Colon (tissue), 2 donors: ENCODE data around the gene PNKD.

ENCODE experiments used
- FAIRE-seq: peaks from 2 replicates; lab custom pipeline; 2012; peaks lifted over from hg19 to GRCh38; lab: Jason Lieb, UNC
- donor health status: control.
- donor health status: control.

Gene PNKD

DNA sequence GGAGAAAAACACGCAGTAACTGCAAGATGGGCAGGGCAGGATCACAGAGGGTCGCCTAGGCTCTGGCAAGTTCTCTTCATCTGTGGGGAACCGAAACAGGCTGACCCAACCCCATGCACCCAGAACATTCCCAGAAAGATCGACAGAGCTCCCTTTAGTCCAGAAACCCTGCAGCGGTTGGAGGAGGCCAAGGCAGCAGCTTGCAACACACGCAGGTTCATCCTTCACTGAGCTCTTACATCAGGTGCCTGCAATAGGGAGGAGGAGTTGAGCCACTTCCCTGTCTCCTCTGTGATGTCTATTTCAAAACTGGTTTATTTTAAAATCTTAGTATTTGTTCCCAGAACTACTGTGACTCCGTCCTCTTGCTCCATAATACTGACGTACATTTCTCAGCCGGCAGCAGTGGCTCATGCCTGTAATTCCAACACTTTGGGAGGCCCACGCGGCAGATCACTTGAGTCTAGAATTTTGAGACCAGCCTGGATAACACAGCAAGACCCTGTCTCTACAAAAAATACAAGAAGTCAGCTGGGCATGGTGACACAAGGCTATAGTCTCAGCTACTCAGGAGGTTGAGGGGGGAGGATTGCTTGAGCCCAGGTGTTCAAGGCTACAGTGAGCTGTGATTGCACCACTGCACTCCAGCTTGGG is 100.2 kb downstream of the PNKD start:
- FAIRE-seq, result no peak

DNA sequence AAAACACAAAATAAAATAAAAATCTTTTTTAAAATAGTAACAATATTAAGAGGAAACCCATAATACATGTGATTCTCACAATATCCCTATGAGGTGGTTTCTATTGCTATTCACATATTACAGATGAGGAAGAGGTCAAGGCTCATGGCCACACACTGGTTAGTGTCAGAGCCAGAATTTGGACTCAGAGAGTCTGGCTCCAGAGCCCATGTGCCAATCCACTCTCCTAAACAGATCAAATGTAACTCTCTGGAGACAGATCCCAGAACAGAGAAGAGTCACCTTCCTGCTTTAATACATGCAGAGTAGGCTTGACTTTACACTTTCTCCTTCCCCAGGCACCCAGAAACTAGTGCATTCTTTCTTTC is 101.6 kb downstream of the PNKD start:
- FAIRE-seq, result no peak

DNA sequence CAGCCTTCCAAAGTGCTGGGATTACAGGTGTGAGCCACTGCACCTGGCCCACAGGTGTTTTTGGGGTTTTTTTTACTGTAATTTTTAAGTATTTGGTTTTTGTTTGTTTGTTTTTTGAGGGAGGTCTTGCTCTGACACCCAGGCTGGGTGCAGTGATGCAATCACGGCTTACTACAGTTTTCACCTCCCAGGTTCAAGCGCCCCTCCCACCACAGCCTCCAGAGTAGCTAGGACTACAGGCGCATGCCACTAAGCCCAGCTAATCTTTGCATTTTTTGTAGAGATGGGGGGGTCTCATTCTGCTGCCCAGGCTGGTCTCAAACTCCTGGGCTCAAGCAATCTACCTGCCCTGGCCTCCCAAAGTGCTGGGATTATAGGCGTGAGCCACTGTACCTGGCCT is 104.5 kb downstream of the PNKD start:
- no peak for FAIRE-seq

DNA sequence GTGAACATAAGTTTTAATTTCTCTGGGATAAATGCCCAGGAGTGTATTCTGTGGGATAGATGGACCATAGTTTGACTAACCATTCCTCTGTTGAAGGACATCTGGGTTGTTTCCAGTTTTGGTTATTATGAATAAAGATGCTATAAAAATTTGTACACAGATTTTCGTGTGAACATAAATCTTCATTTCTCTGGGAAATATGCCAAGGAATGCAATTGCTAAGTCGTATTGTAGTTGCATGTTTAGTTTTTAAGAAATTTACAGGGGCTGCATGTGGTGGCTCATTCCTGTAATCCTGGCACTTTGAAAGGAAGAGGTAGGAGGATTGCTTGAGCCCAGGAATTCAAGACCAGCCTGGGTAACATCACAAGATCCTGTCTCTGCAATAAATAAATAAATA is 104.9 kb downstream of the PNKD start:
- FAIRE-seq, result no peak

DNA sequence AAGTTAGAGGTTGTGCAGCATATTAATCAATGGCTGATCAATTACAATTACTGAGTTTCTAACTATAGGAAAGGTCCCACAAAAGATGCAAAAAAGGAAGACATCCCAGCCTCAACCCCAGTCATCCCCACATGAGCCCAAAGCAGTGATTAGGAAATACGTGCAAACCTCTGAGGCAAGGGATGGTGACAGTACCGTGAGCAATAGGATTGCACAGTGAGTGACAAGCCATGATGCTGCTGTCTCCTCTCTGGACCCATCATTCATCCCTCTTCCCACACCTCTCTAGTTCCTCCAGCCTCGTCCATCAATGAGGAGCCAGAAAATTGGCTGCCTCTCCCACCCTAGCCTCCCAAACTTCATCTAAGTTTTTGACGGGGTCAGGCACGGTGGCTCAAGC is 107.7 kb downstream of the PNKD start:
- FAIRE-seq, result no peak

DNA sequence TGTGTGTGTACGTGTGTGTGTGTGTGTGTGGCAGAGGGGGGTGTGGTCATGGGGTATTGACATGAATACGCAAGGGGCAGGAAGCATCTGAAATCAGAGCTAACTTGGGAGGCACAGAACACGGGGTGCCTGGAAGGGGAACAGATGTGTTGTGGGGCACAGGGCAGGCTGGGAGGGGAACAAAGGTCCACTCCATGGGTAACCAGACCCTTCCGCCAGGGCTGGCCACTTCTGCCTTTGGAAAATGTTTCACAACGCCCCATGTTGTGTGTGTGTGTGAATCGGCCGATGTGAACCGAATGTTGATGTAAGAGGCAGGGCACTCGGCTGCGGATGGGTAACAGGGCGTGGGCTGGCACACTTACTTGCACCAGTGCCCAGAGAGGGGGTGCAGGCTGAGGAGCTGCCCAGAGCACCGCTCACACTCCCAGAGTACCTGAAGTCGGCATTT is 111.6 kb downstream of the PNKD start, which contains the start of gene SLC11A1:
Gene SLC11A1 (plus strand): TSS at position 358 of the 451 bp plus-strand sequence. CDS start 96 bp downstream, outside the sequence.
- no peak for FAIRE-seq

DNA sequence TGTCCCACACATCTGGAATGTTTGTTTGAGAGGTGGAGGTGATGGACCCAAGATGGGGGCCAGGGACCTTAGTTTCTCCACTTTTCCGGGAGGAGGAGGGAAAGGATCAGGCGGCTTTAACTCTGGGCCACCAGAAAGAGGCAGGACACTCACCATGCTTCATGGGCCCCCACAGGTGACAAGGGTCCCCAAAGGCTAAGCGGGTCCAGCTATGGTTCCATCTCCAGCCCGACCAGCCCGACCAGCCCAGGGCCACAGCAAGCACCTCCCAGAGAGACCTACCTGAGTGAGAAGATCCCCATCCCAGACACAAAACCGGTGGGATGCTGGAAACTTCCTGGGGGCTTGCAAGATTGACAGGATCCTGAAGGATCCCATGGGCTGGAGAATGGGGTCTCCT is 112.5 kb downstream of the PNKD start:
- FAIRE-seq, result no peak

DNA sequence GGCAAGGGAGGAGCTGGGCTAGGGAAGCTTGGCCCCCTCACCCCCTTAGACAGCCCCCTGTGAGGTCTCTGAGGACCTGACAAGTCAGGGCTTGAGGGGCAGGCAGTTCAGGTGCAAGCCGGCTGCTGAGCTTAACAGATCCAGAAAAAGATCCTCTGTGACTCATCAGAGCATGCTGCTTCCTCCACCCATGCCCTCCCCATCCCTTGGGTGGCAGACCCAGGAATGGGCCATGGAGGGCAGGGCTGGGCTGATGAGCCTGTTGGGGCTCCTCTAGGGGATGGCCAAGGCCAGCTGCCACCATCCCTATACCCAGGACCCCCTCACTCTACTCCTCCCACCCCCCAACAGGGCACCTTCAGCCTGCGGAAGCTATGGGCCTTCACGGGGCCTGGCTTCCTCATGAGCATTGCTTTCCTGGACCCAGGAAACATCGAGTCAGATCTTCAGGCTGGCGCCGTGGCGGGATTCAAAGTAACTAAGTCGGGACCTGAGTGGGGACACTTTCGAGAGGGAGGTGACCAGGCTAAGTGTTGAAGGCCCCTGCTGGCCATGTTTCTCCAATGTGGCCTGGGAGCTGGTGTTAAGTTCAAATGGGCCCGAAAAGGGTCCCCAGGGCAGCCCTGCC is 113.7 kb downstream of the PNKD start:
- FAIRE-seq, result no peak

DNA sequence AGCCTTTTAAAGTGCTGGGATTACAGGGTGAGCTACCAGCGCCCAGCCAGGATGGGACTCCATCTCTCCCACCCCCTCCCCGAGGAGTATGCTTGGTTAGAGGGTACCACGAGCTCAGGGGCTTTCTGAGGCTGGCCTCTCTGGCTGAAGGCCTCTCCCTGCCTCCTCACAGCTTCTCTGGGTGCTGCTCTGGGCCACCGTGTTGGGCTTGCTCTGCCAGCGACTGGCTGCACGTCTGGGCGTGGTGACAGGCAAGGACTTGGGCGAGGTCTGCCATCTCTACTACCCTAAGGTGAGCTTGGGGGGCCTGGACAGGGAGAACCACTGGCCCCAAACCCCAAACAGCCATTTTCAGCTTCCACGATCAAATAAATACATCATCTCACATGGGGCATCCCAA is 114.7 kb downstream of the PNKD start:
- FAIRE-seq, result no peak

DNA sequence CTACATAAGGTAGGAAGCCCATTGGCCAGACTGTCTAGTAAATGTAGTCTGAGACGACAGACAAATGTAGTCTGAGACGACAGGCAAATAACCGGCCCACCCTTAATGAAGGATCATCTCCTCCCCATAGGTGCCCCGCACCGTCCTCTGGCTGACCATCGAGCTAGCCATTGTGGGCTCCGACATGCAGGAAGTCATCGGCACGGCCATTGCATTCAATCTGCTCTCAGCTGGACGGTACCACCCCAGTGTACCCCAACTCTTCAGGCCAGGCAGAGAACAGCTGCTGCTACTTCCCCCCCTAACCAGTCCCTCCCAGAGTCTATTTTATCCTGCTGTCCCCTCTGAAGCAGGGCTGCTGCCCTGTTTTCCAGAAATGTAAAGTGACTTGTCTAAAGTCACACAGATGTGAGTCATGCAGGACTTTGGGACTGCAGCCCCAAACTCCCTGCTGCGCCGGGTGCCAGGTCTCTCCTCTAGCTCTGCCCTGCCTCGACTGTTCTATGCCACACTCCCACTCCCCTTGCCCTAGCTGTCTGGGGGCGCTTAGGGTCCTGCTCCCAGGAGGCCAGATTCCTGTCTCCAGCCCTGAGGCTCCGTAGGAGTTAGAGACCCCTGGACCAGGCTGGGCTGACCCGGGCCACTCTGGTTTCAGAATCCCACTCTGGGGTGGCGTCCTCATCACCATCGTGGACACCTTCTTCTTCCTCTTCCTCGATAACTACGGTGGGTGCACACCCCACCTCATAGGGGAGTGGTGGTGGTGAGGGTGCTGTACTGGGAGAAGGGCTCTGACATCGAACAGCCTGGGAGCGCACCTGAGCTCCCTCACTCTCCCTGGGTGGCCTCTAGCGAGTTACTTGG is 116.4 kb downstream of the PNKD start:
- no peak for FAIRE-seq

DNA sequence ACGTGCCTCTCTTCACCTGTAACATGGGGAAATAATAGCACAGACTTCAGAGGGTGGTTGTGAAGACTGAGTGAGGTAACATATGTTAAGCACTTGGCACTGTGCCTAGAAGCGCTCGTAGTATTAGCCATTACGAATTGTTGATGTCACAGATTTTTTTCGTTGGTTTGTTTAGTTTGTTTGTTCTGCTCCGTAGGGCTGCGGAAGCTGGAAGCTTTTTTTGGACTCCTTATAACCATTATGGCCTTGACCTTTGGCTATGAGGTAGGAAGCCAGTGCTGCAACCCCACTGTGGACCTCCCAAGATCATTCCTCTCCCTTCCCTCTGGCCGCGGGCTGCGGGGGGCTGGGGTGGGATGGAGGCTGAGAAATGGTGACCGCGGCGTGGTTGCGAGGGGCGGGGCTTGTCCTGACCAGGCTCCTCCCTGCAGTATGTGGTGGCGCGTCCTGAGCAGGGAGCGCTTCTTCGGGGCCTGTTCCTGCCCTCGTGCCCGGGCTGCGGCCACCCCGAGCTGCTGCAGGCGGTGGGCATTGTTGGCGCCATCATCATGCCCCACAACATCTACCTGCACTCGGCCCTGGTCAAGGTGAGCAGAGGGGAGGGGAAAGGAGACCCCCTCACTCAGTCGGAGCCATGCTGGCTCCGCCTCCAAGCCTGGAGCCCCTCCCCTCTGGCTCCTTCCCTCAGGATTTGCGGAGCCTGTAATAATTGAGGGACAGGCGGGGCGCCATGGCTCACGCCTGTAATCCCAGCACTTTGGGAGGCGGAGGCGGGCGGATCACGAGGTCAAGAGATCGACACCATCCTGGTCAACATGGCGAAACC is 117.3 kb downstream of the PNKD start:
- no peak for FAIRE-seq

DNA sequence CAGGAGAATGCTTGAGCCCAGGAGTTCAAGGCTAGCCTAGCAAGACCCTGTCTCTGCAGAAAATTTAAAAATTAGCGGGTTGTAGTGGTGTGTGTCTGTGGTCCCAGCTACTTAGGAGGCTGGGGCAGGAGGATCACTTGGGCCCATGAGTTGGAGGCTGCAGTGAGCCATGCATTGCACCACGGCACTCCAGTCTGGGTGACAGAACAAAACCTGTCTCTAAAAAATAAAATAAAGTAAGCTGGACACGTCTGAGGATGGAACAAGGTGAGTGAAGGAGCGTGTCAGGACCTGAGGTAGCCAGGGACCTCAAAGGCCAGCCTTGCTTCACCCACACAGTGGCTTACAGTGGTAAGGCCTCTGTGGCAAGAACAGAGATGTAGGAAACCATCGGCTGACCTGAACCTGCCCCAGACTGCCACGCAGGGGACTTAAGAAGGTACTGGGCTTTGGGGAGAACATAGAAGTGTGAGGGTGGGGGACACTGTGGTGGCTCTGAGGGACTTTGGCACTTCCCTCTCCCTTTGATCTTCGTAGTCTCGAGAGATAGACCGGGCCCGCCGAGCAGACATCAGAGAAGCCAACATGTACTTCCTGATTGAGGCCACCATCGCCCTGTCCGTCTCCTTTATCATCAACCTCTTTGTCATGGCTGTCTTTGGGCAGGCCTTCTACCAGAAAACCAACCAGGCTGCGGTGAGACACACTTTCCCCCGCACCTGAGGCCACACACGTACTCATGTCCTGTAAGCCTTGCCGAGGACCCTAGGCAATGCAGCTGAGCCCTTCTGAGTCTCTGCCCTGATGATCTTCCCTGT is 119.2 kb downstream of the PNKD start:
- FAIRE-seq, result no peak

DNA sequence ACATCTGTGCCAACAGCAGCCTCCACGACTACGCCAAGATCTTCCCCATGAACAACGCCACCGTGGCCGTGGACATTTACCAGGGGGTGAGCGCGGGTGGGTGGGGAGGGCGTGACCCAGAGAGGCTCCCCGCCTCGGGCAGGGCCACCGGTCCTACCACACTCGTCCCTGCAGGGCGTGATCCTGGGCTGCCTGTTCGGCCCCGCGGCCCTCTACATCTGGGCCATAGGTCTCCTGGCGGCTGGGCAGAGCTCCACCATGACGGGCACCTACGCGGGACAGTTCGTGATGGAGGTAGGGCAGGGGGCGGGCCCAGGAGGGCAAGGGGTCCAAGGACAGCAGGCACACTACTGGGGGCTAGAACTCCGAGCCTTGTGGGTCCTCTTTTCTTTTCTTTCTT is 120.9 kb downstream of the PNKD start:
- no peak for FAIRE-seq

DNA sequence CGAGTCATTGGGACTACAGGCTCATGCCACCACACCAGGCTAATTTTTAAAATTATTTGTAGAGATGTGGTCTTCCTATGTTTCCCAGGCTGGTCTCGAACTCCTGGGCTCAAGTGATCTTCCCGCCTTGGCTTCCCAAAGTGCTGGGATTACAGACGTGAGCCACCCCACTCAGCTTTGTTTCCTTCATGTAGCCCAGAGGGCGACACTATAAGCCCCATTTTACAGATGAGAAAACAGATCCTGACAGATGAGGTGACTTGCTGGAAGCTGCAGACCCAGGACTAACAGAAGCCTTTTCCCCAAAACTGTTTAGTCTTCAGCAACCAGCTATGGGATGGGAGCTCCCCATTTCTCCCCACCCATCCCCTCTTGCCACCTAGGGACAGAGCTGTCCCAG is 122.1 kb downstream of the PNKD start:
- FAIRE-seq, result no peak

DNA sequence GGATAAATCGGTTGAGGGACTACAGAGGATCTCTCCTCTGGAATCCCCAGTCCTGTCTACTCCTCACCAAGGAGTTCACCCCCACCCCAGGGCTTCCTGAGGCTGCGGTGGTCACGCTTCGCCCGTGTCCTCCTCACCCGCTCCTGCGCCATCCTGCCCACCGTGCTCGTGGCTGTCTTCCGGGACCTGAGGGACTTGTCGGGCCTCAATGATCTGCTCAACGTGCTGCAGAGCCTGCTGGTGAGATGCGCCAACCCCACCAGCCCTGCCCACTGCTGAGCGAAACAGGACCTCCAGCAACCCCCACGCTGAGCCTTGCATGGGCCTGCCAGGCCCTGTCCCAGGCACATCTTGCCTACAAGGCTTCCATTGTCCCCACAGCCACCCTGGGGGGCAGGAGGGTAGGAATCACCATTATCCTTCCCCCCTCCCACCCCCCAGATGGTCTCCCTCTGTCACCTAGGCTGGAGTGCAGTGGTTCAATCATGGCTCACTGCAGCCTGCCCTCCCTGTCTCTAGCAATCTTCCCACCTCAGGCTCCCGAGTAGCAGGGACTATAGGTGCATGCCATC is 122.7 kb downstream of the PNKD start:
- no peak for FAIRE-seq

DNA sequence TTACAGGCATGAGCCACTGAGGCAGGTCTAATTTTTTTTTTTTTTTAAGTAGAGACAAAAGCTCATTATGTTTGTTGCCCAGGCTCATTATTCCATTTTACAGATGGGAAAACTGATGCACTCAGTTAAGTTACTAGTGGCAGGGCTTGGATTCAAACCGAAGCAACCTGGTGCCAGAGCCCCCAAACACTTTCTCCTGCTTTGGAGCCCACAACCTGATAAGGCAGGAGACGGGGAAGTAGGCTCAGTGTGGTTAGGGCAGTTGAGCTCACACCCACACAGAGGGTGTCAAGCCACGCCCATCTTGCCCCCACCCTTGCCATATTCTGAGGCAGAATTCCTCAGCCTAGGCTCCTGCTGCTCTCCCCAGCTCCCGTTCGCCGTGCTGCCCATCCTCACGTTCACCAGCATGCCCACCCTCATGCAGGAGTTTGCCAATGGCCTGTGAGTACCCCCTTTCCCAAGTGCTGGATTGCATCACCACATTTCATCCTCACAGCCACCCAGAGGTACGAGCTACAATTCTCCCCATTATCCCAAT is 123.5 kb downstream of the PNKD start:
- FAIRE-seq, result no peak

DNA sequence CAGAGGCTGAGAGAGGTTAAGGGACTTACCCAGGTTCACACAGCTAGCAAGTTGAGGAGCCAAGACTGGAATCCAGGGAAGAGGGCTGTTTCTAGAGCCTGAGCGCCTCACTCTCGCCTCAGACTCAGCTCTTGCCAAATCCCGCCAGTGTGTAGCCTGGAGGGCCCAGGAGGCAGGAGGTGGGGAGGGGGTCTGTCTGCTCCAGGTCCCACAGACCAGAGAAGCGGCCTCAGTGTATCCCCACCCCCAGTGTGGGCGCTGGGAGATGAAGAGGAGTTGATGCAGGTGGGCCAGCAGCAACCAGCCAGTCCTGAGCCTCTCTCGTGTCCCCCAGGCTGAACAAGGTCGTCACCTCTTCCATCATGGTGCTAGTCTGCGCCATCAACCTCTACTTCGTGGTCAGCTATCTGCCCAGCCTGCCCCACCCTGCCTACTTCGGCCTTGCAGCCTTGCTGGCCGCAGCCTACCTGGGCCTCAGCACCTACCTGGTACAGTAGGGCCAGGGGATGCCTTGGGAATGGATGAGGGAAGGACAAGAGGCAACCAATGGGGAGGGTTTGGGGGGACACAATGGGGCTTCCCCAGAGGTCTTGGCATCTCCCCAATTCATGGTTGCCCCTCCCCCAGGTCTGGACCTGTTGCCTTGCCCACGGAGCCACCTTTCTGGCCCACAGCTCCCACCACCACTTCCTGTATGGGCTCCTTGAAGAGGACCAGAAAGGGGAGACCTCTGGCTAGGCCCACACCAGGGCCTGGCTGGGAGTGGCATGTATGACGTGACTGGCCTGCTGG is 124.2 kb downstream of the PNKD start:
- no peak for FAIRE-seq

DNA sequence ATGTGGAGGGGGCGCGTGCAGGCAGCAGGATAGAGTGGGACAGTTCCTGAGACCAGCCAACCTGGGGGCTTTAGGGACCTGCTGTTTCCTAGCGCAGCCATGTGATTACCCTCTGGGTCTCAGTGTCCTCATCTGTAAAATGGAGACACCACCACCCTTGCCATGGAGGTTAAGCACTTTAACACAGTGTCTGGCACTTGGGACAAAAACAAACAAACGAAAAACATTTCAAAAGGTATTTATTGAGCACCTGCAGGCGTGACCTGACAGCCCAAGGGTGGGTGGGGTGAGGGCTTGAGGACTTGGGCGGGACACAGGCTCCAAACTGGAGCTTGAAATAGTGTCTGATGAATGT is 124.7 kb downstream of the PNKD start:
- FAIRE-seq, result no peak

DNA sequence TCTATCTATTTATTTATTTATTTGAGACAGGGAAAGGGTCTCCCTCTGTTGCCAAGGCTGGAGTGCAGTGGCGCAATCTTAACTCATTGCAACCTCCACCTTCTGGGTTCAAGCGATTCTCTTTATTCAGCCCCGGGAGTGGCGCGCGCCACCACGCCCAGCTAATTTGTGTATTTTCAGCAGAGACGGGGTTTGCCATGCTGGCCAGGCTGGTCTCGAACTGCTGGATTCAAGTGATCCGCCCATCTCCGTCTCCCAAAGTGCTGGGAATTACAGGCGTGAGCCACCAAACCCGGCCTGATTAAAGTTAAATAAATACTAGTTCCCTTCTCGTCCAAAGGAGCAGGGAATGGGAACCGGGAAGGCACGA is 125.1 kb downstream of the PNKD start:
- FAIRE-seq, result no peak
